ENCODE data around the gene SRRM1.

SRRM1 gene

DNA sequence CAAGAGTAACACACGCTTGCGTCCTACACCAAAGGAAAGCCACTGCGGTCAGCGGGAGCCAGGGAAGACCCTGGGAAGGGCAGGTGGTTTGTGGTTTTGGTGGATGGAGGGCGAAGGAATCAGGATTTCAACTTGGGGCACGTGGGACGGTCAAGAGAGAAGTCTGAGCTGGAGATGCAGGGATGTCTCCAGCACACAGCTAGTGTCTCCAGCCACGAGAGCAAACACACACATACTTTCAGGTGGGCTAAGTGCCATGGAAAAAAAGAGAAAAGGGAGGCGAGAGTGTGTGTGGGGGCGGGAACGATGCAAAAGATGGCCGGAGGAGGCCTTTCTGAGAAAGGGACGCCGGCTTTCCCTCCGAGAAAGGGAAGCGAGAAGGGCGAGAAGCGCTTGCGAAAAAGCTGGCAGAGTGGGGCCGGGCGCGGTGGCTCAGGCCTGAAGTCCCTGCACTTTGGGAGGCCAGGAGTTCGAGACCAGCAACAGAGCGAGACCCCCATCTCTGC, 1.4 kb upstream of the SRRM1 start:
- peak; percentile 58 for DNase-seq (ENCODE audit: low read depth)
- TF ChIP-seq, protein P1, sequence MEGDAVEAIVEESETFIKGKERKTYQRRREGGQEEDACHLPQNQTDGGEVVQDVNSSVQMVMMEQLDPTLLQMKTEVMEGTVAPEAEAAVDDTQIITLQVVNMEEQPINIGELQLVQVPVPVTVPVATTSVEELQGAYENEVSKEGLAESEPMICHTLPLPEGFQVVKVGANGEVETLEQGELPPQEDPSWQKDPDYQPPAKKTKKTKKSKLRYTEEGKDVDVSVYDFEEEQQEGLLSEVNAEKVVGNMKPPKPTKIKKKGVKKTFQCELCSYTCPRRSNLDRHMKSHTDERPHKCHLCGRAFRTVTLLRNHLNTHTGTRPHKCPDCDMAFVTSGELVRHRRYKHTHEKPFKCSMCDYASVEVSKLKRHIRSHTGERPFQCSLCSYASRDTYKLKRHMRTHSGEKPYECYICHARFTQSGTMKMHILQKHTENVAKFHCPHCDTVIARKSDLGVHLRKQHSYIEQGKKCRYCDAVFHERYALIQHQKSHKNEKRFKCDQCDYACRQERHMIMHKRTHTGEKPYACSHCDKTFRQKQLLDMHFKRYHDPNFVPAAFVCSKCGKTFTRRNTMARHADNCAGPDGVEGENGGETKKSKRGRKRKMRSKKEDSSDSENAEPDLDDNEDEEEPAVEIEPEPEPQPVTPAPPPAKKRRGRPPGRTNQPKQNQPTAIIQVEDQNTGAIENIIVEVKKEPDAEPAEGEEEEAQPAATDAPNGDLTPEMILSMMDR (IDR thresholded peaks at IDR 0.05; ENCODE audit: insufficient read depth, low read depth, low read length, missing control alignments), result no peak
- H3K4me3 ChIP-seq (ENCODE audit: low read depth, low read length), result peak overlapping the region; percentile 55

DNA sequence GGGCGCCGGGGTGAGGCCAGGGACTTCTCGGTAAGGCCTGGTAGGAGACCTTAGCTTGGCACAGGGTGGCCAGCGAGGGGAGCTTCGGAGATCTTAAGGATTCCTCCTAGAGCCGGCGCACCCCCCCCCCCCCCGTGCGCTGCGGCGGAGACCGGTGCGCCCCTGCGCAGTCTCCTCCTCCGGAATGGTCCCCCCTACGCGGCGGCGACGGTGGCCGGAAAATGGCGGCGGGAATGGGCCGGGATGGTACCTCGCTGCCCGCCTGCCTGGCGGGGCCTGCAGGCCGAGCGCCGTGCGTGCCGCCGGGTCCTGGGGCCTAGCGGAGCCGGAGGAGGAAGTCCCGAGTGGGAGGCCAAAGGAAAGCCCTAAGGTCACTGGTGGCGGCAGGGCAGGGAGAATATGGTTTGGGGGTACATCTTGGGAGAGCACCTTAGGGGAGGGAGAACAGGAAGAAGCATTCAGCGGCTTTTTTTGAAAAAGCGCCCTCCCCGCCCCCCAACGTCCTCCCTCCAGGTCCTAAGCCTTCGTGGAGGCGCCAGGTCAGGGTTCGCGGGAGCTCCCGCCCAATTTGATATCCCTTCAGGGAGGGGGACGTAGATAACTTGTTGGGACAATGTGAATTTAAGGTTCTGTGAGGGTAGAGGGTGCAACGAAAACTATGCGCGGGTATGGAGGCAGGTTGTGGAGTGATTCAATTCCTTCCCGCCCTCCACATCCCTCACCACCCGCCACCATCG, 429 bp downstream of the SRRM1 start:
- DNase-seq (ENCODE audit: low read depth), result peak; percentile 52
- TF ChIP-seq, protein P1 (IDR thresholded peaks at IDR 0.05; ENCODE audit: insufficient read depth, low read depth, low read length, missing control alignments), result no peak
- peak overlapping the region; percentile 99 for H3K4me3 ChIP-seq (ENCODE audit: low read depth, low read length)

DNA sequence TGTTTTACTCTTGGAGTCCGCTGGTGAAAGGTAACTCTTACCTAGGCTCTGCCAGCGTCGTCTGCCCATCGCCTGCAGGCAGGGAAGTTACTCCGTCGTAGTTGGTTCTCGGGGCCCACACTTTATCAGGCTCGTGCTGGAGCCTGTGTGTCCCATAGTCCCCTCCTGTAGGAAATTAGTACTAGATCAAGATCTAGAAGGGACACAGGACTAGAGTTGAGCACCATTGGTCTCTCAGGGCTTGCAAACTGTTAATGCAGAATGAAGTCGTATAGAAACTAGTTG, 940 bp downstream of the SRRM1 start:
- TF ChIP-seq, protein P1 (IDR thresholded peaks at IDR 0.05; ENCODE audit: insufficient read depth, low read depth, low read length, missing control alignments), result no peak
- DNase-seq (ENCODE audit: low read depth), result peak; percentile 29
- H3K4me3 ChIP-seq (ENCODE audit: low read depth, low read length), result peak overlapping the region; percentile 99

DNA sequence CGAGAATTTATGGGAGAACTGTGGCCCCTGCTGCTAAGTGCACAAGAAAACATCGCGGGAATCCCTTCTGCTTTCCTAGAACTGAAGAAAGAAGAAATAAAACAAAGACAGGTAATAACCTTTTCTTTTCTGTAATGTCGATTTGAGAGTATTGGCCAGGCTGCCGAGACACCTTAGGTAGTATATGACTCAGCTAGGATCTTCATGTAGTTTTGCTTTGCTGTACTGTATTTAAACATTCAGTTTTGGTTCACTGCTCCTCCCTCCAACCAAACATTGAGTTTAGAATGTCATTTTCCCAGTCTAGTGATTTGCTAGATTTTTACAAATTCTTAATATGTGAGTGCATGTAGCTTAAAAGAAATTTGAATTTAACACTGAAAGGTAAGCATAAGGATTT, 5.8 kb downstream of the SRRM1 start:
- TF ChIP-seq, protein P1 (IDR thresholded peaks at IDR 0.05; ENCODE audit: insufficient read depth, low read depth, low read length, missing control alignments), result no peak
- DNase-seq (ENCODE audit: low read depth), result no peak
- H3K4me3 ChIP-seq (ENCODE audit: low read depth, low read length), result no peak overlapping the region

DNA sequence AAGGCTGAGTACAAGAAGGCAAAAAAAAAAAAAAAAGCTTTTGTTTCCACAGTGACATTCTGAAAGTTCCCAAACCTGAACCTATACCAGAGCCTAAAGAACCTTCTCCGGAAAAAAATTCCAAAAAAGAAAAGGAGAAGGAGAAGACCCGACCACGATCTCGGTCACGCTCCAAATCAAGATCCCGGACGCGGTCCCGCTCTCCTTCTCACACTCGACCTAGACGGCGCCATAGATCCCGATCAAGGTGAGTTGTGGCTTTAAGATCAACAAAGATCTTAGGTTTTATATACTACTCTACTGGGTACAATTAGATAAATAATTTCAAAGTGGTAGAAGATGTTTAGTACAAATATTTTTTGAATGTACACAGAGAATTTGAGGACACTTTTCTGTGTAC, 9.3 kb downstream of the SRRM1 start:
- H3K4me3 ChIP-seq (ENCODE audit: low read depth, low read length), result no peak overlapping the region
- DNase-seq (ENCODE audit: low read depth), result no peak
- TF ChIP-seq, protein P1 (IDR thresholded peaks at IDR 0.05; ENCODE audit: insufficient read depth, low read depth, low read length, missing control alignments), result no peak

DNA sequence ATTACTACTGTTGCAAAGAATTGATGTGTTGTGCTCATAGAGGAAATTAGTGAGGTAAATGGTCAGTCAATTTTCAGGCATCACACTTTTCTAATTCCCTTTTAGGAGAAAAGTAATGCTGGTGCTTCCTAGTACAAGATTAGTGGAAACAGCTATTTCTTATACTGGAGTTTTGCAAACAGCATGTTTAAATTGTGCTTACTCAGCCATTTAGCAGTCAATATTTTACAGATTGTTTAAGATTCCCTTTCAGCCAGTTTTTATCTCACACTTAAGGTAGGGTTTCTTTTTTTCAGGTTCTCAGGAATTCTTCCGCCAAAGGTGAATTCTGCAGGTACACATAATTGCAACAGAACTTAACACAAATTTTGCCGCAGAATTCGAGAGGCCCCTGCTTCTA, 10.9 kb downstream of the SRRM1 start:
- TF ChIP-seq, protein P1 (IDR thresholded peaks at IDR 0.05; ENCODE audit: insufficient read depth, low read depth, low read length, missing control alignments), result no peak
- no peak overlapping the region for H3K4me3 ChIP-seq (ENCODE audit: low read depth, low read length)
- no peak for DNase-seq (ENCODE audit: low read depth)

DNA sequence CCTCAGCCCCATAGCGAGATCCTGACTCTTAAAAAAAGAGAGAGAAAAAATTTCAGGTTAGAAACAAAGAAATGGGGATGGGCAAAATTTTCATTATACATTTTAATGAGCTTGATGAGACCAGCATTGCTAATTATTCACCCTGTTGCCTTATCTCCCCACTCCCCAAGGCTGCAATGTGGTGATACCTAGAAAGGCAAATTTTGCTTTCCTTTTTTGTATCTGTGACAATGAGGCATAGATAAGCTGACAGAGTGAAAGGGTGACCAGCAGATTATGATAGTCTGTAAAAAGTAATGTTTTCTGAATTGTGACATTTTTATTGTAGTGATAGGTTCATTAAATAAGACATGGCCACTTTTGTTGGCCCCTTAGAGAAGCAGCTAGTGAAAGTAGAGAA, 12.9 kb downstream of the SRRM1 start:
- no peak overlapping the region for H3K4me3 ChIP-seq (ENCODE audit: low read depth, low read length)
- no peak for DNase-seq (ENCODE audit: low read depth)
- TF ChIP-seq, protein P1 (IDR thresholded peaks at IDR 0.05; ENCODE audit: insufficient read depth, low read depth, low read length, missing control alignments), result no peak

Measured in GM12865 (cell line).